Measurements from ENCODE around the gene IGSF23.

DNA sequence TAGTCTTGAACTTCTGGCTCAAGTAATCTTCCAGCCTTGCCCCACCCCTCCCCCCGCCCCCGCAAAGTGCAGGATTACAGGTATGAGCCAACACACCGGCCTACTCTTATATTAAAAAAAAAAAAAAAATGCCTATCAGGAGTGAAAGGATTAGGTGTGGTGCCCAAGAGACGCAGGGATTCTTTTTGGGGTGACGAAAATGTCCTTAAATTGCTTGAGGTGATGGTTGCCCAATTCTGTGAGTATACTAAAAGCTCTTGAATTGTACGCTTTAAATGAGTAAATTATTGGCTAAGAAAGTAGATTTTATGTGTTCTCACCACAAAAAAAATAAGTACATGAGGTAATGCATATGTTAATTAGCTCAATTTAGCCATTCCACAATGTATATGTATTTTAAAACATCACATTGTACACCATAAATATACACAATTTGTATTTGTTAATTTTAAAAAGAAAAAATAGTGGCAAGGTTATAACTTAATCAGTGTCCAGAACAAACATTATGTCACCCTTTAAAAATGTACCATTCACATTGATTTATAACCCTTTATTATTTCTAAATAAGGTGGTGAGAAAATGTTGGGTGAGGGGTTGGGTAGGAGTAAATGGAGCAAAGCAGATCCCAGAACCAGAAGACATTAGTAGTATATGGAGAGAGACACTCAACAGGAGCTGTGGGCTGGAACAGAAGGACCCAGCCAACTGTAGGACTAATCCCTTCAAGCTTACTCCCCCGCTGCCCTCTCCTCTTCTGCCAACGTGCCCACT lies 3.9 kb downstream of the IGSF23 start:
- TF ChIP-seq, protein P1, sequence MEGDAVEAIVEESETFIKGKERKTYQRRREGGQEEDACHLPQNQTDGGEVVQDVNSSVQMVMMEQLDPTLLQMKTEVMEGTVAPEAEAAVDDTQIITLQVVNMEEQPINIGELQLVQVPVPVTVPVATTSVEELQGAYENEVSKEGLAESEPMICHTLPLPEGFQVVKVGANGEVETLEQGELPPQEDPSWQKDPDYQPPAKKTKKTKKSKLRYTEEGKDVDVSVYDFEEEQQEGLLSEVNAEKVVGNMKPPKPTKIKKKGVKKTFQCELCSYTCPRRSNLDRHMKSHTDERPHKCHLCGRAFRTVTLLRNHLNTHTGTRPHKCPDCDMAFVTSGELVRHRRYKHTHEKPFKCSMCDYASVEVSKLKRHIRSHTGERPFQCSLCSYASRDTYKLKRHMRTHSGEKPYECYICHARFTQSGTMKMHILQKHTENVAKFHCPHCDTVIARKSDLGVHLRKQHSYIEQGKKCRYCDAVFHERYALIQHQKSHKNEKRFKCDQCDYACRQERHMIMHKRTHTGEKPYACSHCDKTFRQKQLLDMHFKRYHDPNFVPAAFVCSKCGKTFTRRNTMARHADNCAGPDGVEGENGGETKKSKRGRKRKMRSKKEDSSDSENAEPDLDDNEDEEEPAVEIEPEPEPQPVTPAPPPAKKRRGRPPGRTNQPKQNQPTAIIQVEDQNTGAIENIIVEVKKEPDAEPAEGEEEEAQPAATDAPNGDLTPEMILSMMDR (conservative IDR thresholded peaks at IDR 0.05), result no peak
- no peak for TF ChIP-seq EZH2 (IDR thresholded peaks at IDR 0.05; ENCODE audit: low read depth)
